GM21423 (cell line): ENCODE results near the gene NDFIP2.
"Not testable (repeated sequence)": the region's sequence is repeated elsewhere in the genome, so short reads cannot be mapped to it uniquely, and the experiment has no call there.

ENCODE experiments used
- ATAC-seq: cut with Tn5 transposase; IDR thresholded peaks from one replicate; pipeline ENCODE4 v1.9.1; 2021; ENCODE audit warnings: mild to moderate bottlenecking, moderate library complexity; ENCODE audit not compliant: unreplicated experiment

The NDFIP2 gene

DNA sequence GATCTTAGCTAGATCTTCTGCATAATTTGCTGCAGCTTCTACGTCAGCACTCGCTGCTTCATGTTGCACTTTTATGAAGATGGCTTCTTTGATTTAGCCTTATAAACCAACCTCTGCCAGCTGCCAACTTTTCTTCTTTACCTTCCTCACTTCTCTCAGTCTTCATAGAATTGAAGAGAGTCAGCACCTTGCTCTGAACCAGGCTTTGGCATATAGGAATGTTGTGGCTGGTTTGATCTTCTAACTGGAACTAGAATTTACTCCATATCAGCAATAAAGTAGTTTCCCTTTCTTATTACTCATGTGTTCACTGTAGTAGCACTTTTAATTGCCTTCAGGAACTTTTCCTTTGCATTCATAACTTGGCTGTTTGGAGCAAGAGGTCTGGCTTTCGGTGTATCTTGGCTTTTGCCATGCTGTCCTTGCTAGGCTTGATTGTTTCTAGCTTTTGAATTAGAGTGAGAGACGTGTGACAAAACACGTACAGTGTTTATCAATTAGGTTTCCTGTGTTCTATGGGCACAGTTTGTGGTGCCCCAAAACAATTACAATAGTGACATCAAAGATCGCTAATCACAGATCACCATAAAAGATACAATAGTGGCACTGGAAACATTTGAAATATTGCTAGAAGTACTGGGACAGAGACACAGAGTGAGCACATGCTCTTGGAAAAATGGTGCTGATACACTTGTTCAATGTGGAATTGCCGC lies 50.7 kb downstream of the NDFIP2 start:
- ATAC-seq, result no peak

GRCh38 chr13:79532576-79532975 lies 51.6 kb downstream of the NDFIP2 start:
- ATAC-seq, result no peak

DNA sequence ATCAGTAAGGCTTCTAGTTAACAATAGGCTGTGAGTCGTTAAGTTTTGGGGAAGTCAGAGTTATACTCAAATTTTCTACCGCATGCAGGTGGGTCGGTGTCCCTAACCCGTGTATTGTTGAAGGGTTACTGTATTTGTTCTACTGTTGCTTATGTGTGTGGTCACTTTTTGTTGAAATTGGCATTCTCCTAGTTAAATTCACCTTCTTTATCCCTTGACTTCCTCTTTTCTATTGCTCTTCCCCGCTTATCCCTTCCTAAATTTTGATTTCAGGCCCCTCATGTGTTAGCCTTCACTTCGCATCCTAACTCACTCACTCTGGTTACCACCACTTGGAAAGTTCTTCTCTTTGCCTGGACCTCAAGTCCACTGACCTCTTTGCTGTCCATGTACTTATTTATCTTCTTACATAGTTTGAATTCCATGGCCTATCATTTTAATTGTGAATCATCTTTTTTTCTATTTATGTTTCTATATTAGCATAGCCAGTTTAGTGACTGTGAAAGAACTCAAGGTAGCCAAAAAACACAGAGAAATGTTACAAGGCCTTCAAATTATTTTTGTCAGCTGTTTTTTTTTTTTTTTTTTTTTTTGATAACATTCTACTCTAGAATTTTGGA lies 52.9 kb downstream of the NDFIP2 start:
- no peak for ATAC-seq

GRCh38 chr13:79534596-79534995 lies 53.6 kb downstream of the NDFIP2 start:
- ATAC-seq, result no peak

DNA sequence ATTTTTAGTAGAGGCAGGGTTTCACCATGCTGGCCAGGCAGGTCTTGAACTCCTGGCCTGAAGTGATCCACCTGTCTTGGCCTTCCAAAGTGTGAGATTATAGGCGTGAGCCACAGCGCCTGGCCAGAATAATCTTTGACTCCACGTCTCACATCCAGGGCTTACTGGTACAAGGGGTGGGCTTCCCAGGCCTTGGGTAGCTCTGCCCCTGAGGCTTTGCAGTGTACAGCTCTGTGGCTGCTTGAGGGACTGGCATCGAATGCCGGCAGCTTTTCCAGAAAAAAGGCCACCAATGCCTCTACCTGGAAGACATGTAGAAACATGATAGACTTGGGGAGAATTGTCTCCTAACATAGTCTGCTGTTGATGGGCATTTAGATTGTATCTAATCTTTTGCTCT lies 57.8 kb downstream of the NDFIP2 start:
- ATAC-seq, result no peak

DNA sequence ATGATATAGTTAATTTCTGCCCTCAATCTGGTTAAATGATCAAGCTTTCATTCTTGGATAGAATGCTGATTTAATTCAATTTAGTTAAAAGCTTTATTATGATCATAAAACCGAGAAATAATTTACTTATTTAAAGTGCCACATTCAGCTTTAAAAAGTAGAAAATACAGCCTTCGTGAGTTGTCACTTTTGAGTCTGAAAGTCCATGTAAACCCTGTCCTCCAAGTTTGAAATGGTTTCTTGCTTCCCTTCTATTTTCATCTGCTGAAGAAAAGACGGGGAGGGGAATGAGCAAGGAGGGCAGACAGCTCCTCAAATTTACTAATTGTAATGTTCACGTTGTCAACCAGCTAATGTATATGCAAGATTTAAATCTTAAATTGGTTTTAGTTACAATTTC lies 59.5 kb downstream of the NDFIP2 start:
- ATAC-seq, result no peak

DNA sequence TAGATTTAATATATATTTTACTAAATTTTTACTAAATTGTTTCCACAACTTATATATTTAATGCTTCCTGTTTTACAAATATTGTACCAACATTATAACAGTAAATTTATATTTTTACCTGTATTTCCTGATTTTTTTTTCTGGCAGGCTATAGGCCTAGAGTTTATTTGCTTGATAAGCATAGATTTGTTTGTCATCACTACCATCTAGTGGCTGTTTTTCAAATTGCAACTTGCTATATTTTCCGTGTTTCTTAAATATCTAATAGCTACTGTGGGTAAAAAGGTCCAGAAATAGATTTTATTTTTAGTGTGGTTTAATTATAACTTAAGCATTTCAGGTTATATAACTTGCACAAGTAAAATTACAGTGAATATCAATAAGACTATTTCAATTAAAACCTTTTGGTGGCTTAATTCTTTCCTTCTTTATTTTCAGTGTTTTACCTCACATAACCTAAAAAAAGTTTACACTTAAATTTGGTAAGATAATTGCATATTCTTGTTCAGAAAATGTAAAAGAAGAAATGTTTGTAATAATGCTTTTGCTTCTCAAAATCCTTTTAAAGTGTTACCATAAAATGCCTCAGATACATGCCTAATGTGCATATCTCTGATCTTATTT lies 60.6 kb downstream of the NDFIP2 start:
- ATAC-seq, result no peak

- no peak for ATAC-seq
These were observed 62.9 kb downstream of the NDFIP2 start for GRCh38 chr13:79543883-79544282.

DNA sequence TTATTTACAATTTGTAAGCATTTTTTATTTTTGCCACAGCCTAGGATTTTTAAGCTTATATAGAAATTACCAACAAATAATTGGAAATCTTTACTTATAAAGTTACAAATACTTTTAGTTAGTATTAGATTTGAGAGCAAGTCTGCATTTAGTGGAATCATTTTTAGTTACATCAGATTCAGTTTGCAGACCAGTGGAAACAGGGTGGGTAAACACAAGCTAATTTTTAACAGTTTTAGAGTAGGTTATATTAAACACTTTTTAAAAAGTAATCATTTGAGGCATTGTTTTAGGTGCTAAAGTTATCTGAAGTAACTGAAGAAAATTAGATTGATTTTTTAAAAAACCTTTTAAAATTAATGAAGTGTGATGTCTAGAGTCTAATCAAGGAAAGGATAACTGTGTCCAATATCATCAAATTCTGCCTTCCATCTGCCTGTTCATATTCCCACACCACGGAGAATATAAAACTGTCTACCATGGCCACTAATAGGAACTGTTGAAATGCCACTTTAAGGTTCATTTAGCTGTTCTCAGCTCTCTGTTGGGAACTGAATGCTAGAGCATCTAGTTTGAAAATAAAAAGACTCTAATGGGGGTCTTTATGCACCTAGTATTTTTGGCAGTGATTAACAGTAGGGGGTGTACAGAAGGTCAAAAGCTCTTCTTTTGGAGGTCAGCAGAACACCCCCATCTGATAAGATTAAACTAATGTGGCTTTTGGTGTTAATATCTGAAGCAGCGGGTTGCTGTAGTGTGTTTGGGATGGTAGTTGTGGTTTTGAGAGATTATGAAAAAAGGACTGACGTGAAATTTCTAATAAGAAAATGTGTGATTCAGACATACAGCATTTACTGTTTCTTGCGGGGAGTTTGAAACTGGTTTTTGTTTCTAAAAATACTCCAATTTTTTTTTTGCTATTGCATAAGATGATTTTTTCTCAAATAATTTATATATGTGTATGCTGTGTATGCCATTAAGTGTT lies 66.5 kb downstream of the NDFIP2 start:
- ATAC-seq, result no peak

DNA sequence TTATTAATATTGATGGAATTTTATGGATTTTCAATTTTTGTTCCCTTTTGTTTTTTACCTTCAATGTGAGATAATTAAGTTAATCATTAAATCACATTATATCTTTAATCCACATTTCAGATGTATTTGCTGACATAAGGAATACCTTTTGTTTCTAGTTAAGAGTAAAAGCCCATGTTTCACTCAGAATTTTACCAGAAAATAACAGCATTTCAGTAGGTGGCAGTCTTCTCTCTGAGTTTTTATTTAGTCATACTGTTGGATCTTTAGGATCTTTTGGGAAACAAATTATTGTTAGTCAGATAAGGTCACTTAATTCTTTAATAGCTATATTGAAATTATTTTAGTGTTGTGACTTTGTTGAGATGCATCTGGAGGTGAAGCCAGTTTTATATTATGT lies 67.9 kb downstream of the NDFIP2 start:
- ATAC-seq, result no peak

DNA sequence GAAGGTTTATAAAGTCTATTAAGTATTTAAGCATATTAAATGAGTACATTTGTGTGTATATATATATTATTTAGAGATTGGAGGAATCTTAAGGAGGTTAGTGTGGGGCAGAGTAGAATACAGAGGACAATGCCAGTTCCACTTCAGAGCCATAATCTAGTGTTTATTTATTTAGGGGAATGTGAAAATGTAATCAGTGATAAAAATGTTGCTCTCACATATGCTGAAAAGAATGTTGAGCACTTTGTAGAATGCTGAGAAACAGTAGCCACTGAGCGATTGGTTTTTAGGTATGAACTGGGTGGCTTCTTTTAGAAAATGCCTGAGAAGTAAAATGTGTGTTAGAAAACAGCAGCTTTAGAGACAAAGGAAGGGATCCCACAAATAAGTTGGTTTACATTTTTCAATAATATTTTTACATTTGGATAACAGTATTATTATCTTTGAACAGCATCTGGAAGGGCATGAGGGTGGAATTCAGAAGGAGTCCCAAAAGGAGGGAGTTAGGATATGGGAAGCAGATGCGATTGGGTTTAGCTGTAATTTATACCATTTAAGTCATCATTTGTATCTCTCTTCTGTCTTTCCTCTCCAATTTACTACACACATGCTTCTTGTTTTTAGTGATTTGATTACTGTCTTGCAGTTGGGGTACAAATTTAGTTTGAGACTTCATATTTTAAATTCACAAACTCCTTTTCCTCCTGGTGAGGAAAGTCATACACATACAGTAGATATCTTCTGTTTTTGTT lies 68.6 kb downstream of the NDFIP2 start:
- ATAC-seq, result no peak

DNA sequence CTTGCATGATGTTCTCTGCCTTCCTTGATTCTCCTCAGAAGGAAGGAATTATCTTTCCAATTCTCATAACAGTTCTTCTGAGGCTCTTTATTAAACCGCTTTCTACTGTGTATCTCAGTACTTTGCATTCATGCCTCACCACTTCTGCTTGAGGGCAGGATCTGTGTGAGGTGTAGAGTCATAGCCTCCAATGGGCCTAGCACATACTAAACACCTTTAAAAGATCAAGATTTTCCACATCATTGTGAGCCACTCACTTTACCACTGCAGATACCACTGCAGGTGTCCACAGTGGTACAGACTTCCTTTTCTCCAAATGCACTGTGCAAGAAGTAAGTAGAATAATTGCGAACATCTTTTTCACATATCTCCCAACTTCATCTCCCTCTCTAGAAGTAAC lies 76.7 kb downstream of the NDFIP2 start:
- no peak for ATAC-seq

- ATAC-seq, result no peak
These were observed 80.0 kb downstream of the NDFIP2 start for GRCh38 chr13:79560954-79561353.

DNA sequence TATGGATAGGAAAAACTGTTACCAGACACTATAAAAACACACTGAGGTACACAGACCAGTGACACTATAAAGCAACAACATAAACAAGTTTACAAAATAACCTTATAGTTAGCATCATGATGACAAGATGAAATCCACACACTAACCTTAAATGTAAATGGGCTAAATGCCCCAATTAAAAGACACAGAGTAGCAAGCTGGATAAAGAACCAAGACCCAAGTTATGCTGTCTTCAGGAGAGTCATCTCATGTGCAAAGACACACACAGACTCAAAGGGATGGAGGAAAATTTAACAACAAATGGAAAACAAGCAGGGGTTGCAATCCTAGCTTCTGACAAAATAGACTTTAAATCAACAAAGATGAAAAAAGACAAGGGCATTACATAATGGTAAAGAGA lies 81.6 kb downstream of the NDFIP2 start:
- ATAC-seq, result no peak

GRCh38 chr13:79566118-79566517 lies 85.2 kb downstream of the NDFIP2 start:
- ATAC-seq, result no peak

DNA sequence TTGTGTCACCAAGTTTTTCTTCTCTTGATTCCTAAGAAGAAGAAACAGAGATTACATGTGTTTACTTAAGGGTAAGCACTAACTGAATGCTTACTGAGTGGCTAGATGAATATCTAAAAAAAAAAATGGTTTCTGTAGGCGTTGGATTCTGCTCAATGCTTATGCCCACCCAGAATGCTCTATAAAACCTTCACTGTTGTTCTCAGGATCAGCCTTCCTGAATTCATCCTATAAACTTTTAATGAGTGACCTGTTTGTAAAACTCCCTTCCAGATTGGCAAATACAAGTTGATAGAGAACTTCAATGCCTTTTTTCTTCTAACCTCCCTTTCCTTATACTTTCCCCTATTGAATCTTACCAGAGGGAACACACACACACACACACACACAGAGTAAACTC lies 90.2 kb downstream of the NDFIP2 start:
- ATAC-seq, result no peak

- ATAC-seq, result not testable (repeated sequence)
These were observed 92.9 kb downstream of the NDFIP2 start for GRCh38 chr13:79573892-79574291.

- ATAC-seq, result no peak
These were observed 100.9 kb downstream of the NDFIP2 start for GRCh38 chr13:79581870-79582315.

DNA sequence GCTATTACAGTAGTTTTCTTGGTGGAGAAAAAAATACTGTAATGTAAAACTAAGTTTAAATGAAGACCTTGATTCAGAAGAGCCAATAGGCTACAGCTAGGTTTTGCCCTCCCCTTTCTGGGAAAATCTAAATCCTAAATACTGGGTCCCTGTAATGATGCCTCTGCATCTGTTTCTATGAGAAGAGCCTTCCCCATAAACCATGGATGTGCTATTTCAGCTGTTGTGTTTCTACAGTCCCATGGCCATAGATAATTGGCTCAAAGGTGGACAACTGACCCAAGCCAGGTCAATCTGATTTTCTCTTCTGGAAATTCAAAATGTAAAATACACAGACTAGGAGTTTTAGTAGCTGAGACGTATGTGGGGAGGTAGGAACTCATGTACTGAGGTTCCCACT lies 101.9 kb downstream of the NDFIP2 start:
- ATAC-seq, result no peak

- ATAC-seq, result no peak
These were observed 104.1 kb downstream of the NDFIP2 start for GRCh38 chr13:79585033-79585432.
